ENCODE measurements around the gene ANKRD29.

ANKRD29 gene

GRCh38 chr18:23710068-23710527, 47.4 kb upstream of the ANKRD29 start:
- no peak for DNase-seq (ENCODE audit: low read depth in 1 of 2, low spot score in 1 of 2)
- H3K27ac ChIP-seq (replicated peaks), result no peak overlapping the region

GRCh38 chr18:23706971-23707640, 44.4 kb upstream of the ANKRD29 start:
- H3K27ac ChIP-seq (replicated peaks), result no peak overlapping the region
- no peak for DNase-seq (ENCODE audit: low read depth in 1 of 2, low spot score in 1 of 2)
- no peak overlapping the region for H3K4me3 ChIP-seq (replicated peaks; ENCODE audit: insufficient read depth, low read length)
- TF ChIP-seq GABPA (IDR thresholded peaks at IDR 0.05; ENCODE audit: low read depth) (no peak), SPI1 (IDR thresholded peaks at IDR 0.05; ENCODE audit: borderline replicate concordance, low read depth) (no peak), CTCF (IDR thresholded peaks at IDR 0.05; ENCODE audit: insufficient read depth, low read length) (no peak), POLR2AphosphoS5 (IDR thresholded peaks at IDR 0.05; ENCODE audit: low read depth) (no peak)
- TF ChIP-seq, protein P1, sequence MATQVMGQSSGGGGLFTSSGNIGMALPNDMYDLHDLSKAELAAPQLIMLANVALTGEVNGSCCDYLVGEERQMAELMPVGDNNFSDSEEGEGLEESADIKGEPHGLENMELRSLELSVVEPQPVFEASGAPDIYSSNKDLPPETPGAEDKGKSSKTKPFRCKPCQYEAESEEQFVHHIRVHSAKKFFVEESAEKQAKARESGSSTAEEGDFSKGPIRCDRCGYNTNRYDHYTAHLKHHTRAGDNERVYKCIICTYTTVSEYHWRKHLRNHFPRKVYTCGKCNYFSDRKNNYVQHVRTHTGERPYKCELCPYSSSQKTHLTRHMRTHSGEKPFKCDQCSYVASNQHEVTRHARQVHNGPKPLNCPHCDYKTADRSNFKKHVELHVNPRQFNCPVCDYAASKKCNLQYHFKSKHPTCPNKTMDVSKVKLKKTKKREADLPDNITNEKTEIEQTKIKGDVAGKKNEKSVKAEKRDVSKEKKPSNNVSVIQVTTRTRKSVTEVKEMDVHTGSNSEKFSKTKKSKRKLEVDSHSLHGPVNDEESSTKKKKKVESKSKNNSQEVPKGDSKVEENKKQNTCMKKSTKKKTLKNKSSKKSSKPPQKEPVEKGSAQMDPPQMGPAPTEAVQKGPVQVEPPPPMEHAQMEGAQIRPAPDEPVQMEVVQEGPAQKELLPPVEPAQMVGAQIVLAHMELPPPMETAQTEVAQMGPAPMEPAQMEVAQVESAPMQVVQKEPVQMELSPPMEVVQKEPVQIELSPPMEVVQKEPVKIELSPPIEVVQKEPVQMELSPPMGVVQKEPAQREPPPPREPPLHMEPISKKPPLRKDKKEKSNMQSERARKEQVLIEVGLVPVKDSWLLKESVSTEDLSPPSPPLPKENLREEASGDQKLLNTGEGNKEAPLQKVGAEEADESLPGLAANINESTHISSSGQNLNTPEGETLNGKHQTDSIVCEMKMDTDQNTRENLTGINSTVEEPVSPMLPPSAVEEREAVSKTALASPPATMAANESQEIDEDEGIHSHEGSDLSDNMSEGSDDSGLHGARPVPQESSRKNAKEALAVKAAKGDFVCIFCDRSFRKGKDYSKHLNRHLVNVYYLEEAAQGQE (IDR thresholded peaks at IDR 0.05; ENCODE audit: insufficient replicate concordance, low read depth), result no peak
- peaks cover 8% of the 10 kb centered on the region for H3K27me3 ChIP-seq (ENCODE audit: insufficient read depth, poor library complexity, severe bottlenecking)

More at GRCh38 chr18:23710068-23710527, 47.4 kb upstream of the ANKRD29 start:
- TF ChIP-seq GABPA (IDR thresholded peaks at IDR 0.05; ENCODE audit: low read depth) (no peak), POLR2AphosphoS5 (IDR thresholded peaks at IDR 0.05; ENCODE audit: low read depth) (no peak), SPI1 (IDR thresholded peaks at IDR 0.05; ENCODE audit: borderline replicate concordance, low read depth) (no peak), CTCF (IDR thresholded peaks at IDR 0.05; ENCODE audit: insufficient read depth, low read length) (no peak)
- TF ChIP-seq, protein P1 (IDR thresholded peaks at IDR 0.05; ENCODE audit: insufficient replicate concordance, low read depth), result no peak
- no peak overlapping the region for H3K4me3 ChIP-seq (replicated peaks; ENCODE audit: insufficient read depth, low read length)
- H3K27me3 ChIP-seq (ENCODE audit: insufficient read depth, poor library complexity, severe bottlenecking), result peaks cover 3% of the 10 kb centered on the region

DNA sequence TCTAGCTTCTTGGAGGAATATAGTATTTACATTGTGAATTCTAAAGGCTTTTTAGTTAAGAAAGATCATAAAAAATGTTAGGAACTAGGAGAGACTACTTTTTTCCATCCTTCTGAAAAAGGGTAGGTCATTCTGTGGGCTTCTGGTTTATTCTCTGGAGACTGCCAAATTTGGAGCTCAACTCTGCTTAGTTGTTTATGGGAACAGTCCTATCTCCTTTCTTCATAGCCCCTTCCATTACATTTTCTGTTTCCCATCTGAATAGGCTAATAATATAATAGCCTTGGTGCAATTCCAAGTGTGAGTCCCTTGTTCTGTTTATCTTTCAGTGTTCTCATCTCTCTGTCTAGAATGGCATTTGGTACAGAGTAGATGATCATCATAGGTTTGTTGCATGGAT, 42.1 kb upstream of the ANKRD29 start:
- peaks cover 27% of the 10 kb centered on the region for H3K27me3 ChIP-seq (ENCODE audit: insufficient read depth, poor library complexity, severe bottlenecking)
- TF ChIP-seq GABPA (IDR thresholded peaks at IDR 0.05; ENCODE audit: low read depth) (no peak), POLR2AphosphoS5 (IDR thresholded peaks at IDR 0.05; ENCODE audit: low read depth) (no peak), CTCF (IDR thresholded peaks at IDR 0.05; ENCODE audit: insufficient read depth, low read length) (no peak), SPI1 (IDR thresholded peaks at IDR 0.05; ENCODE audit: borderline replicate concordance, low read depth) (no peak)
- TF ChIP-seq, protein P1 (IDR thresholded peaks at IDR 0.05; ENCODE audit: insufficient replicate concordance, low read depth), result no peak
- no peak overlapping the region for H3K4me3 ChIP-seq (replicated peaks; ENCODE audit: insufficient read depth, low read length)
- H3K27ac ChIP-seq (replicated peaks), result no peak overlapping the region
- DNase-seq (ENCODE audit: low read depth in 1 of 2, low spot score in 1 of 2), result no peak

All from HL-60 (cell line).